HG02840 (cell line): ENCODE measurements around the gene SLC25A5.
"Not testable (repeated sequence)": the region's sequence is repeated elsewhere in the genome, so short reads cannot be mapped to it uniquely, and the experiment has no call there.

Source experiments
- ATAC-seq: cut with Tn5 transposase; IDR thresholded peaks from one replicate; pipeline ENCODE4 v1.9.1; 2021; ENCODE audit warnings: mild to moderate bottlenecking, moderate library complexity, moderate number of reproducible peaks; ENCODE audit not compliant: unreplicated experiment, low FRiP score

SLC25A5 gene

DNA sequence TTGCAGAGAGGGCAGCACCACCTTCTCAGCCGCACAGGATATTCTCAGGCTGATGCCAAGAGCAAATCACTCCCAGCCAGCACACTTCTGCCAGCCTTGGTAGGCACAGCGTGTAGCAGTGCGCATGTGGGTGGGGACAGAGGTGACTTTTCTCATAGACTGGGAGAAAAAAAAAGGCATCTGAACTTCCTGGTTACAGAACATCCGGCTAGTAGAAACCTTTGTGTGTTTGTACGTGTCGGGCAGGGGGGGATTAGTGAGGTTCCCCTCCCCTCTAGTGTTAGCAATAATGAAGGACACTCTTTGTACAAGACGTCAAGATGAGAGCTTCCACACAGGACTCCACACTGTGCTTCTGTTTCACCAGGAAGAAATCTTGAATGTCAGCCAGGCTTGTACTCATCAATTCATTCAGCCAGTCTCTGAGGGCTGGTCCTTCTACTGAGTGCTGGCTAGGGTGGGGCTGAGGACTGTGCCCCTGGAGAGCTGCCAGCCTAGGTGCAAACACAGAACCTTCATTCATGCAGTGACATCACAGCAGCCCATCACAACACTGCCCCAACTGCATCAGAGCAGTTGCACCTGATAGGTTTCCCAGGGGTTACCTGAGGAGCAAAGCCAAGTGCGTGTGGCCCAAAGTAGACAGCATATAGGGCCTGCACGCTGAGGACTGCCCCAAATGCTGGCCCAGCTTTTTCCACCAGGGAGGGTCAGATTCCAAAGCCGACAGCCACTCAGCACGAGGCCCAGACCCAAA is 34.7 kb downstream of the SLC25A5 start:
- no peak for ATAC-seq

GRCh38 chrX:119503484-119503861 is 35.2 kb downstream of the SLC25A5 start:
- ATAC-seq: no peak

DNA sequence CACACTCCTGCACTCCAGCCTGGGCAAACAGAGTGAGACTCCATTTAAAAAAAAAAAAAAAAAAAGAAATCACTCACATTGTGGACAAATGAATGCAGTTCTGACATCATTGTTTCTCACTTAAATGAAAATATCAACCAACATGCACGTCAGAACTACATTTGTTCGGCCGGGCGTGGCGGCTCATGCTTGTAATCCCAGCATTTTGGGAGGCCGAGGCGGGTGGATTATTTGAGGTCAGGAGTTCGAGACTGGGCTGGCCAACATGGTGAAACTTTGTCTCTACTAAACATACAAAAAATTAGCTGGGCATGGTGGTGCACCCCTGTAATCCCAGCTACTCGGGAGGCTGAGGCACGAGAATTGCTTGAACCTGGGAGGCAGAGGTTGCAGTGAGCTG is 36.9 kb downstream of the SLC25A5 start:
- not testable (repeated sequence) for ATAC-seq

DNA sequence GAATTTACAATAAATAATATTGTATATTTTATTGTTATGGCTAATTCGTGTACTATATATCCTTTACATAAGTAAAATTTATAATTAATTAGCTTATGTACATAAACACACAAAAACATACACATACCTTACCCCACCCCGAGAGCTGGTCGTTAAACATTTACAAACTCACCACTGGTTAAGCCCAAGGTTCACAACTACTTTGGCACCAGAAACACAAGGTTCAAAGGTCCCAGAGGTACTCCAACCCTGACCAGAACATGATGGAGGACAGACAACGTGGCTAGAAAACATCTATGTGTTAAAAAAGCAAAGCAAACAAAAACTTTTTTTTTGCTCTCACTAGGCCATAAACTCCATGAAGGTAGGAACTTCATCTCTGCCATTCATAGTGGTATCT is 37.7 kb downstream of the SLC25A5 start:
- ATAC-seq: no peak

GRCh38 chrX:119507206-119507605 is 39.0 kb downstream of the SLC25A5 start:
- no peak for ATAC-seq

DNA sequence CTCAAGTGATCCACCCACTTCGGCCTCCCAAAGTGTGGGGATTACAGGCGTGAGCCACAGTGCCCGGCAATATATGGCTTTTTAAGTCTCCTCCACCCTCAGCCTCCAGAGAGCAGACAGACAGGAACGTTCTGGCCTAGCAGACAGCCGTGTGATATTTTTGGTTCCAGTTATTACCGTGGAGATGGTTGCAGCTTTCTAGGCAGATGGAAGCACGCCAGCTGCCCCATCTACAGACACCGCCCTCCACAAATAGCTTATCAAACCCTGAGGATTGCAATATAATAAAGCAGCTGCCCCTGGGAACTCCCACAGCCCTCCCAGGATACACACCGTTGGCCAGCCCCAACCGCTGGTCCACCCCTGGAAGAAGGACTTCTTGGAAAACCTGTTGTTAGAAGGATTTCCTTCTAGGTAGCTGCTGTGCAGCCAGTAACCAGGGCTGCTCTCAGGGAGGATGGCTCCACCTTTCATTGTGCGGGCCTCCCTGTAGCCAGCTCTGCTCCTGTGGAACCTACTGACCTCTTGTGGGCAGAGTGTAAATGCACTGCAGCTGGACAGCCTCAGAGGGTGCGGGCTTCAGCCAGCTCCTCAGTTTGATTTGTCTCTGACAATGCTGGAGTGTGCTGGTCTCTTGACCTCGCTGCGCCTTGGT is 44.0 kb downstream of the SLC25A5 start:
- no peak for ATAC-seq

- peak; percentile 82 for ATAC-seq
These were observed 48.0 kb downstream of the SLC25A5 start for GRCh38 chrX:119516157-119516702.

- ATAC-seq: no peak
These were observed 50.1 kb downstream of the SLC25A5 start for GRCh38 chrX:119518371-119518770.
